OCI-M2 (cell line): Measurements from ENCODE around the gene ALOXE3.

Experiments used
- DNase-seq: peaks from one replicate; lab custom pipeline; 2025; ENCODE audit not compliant: unreplicated experiment; lab: John Stamatoyannopoulos, UW

ALOXE3 gene

DNA sequence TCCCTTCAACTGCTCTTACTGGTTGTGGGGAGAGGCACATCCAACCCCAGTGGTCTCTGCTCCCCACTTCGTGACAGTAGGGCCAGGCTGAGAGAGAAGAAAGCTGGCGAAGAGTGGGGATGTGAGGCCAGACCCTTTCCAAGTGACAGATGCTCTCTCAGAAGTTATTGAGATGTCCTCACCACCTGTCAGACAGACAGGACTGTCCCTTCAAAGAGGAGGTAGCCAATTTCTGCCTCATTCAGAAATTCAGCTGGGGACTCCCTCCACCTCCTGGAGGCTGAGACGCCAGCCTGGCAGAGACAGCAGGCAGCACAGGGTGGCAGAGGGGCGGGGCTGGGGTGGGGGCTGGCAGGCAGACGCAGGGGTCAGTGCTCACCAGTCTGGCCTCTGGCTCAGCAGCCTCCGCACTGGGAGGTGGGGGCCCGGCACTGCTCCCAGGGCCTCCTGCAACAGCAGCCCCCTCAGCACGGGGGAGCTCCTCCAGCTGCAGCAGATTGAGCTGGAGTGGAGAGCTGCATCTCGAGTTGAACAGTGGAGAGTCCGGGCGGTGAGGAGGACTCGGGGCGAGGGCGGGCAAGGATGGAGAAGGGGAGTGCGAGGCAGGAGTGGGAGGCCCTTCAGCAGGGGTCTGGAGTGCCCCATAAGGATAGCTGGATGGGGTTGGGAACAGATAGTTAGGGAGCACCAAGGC, 24.7 kb upstream of the ALOXE3 start:
- no peak for DNase-seq

DNA sequence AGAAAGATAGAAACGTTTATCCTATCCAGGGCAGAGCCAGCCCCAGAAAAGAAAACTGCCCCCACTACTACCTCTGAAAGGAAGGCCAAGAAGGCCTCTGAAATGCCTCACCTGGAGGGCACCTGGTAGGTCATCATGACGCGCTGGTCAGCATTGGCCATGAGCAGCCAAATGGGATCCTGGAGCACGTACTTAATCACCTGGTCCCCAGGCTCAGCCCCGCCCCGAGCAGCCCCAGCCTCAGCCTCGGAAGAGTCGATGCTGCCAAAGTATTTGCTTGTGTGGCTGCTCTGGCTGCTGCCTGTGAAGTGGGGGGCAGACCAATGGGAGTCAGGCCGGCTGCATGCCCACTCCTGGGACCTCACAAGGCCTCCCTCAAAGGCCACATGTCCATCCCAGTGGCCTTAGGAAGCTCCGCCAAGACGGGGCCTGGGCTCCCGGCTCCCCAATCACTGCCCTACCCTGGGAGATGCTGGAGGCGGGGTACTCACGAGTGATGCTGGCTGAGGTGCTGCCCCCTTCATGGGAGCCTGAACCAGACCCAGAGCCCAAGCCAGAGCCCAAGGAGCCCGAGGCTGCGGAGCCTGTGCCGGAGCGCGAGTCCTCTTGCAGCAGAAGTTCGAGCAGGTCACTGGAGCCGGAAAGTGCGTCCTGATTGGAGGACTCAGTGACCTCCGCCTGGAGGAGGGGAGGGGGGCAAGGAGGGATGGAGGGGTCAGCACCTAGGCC, 24.0 kb upstream of the ALOXE3 start:
- no peak for DNase-seq

DNA sequence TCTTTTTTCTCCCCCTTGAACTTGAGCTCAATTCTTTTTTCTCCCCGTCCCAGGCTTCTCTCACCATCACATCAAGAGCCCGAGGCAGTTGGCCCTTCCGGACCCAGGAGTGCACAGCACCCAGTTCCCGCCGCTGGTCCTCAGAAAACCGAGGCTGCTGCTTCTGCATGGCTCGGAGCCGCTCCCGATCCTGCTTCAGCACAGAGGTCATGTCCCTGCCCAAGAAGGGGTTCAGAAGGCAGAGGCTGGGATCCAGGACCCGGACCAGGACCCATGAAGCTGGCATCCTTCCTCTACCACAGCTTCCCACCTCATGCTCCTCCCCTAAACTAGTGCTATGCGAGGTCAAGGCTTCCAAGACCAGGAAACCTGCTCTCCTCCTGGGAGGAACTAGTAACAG, 23.4 kb upstream of the ALOXE3 start:
- DNase-seq, result no peak

DNA sequence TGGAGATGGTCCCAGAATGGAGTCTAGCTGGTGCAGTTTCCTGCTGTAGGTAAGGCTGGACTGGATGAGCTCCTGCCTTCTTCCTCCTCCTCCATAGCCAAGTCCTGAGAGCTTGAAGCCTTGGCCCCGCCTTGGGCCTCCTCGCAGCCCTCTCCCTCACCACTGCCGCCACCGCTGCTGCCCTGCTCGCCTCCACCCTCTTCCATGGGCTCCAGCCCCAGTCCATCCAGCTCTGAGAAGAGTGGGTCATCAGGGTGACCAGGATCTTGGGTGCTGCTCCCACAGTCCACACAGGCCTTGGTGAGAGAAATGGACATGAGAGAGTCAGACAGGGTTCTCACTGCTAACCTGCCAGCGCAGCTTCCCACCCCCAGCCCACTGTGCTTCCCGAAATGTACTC, 22.7 kb upstream of the ALOXE3 start:
- no peak for DNase-seq

DNA sequence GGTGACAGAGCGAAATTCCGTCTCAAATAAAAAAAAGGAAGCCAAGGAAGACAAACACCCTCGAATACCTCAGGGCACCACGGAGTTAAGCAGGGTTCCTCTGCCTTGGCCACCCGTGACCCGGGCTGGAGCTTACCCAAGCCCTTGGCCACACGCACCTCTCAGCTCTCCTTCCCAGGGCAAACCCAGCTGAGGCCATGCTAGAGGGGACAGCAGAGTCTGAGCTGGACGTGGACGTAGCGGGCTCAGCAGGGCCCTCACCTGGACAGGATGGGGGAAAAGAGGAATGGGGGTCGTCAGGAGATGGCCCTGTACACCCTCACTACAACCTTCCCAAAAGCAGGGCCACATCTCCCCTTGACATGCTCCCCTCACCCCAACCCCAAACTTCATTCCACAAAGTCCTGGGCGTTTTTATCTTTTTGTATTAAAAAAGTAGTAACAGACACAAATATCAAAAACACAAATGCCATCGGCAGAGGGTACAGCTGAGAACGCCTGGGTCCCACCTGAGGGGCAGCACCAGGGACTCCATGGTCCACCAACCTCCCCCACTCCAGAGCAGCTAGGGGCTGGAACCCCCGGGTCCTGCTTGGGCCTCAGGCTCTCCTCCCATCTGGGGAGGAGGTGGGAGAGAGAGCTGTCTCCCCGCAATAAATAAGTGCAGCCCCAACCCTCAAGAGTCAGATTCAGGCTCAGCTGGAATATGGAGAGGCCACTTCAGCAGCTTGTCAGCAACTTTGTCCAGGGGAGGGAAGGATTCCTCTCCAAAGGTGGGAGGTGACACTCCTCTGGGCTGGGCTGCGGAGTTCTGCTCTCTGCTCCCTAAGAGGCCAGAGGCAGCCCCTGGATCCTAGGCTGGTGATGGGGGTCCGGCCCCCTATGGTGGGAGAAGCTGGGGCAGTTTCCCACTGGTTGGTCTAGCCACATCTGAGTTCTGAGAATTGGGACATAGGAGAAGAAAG, 22.0 kb upstream of the ALOXE3 start:
- no peak for DNase-seq

DNA sequence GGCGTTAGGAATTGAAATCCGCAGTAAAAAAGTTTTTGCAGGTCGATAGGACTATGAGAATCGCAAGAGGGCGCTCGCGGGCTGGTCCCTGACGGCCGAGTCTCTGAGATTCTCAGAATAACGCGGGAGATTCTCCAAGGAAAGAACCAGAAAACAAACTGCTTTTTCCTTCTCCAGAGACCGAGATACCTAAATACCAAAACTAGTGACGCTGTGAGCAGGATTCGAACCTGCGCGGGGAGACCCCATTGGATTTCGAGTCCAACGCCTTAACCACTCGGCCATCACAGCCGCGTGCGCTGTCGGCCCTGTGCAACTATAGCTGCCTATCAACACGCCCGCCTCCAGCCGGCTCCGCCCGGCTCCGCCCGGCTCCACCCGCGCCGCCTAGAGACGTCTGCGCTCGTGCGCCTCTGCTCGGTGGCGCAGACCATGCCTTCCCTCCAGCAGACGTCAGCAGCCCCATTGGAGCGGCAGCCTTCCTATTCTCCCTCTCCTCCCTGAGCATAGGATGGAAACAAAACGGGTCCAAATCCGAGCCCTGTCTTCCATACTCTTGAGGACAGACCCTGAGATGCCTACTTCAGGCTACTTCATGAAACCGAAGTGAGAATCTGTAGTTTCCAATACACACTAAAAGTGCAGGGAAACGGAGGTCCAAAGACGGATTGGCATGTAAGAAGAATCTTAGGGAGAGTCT, 20.5 kb upstream of the ALOXE3 start:
- peak; percentile 97 for DNase-seq

DNA sequence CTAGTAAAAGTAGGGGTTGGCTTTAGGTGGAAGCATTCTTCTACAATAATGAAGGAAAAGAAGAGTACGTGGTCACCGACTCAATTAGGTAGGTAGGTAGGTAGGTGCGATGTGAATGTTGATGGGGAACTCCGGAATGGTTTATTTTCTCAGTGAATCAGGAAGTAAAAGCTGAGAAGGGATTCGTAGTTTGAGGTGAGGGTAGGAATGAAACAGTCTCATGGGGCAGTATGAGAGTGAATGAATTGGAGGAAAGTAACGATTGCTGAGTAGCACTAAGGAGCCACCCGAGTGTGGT, 20.0 kb upstream of the ALOXE3 start:
- DNase-seq, result no peak

DNA sequence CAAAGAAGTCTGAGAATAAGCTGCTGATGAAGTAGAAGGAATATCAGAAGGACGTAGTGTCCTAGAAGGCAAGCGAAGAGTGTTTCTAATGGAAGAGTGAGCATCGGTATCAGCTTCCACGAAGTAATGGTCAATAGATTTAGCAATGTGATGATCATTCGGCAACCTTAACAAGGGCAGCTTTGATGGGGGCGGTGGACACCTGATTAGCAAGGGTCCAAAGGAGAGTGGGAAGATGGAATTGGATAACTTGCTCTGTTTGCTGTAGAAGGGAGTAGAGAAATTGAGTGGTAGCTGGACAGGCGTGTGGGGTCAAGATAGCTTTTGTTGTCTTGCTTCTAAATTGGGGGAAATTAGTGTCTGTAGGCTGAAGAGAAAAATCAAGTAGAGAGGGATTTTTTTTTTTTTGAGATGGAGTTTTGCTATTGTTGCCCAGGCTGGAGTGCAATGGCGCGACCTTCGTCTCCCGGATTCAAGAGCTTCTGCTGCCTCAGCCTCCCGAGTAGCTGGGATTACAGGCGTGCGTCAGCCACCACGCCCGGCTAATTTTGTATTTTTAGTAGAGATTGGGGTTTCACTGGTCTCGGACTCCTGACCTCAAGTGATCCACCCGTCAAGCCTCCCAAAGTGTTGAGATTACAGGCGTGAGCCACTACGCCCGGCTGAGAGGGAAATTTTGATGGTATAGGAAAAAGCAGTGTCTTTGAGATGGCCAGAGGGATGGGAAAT, 19.5 kb upstream of the ALOXE3 start:
- no peak for DNase-seq

DNA sequence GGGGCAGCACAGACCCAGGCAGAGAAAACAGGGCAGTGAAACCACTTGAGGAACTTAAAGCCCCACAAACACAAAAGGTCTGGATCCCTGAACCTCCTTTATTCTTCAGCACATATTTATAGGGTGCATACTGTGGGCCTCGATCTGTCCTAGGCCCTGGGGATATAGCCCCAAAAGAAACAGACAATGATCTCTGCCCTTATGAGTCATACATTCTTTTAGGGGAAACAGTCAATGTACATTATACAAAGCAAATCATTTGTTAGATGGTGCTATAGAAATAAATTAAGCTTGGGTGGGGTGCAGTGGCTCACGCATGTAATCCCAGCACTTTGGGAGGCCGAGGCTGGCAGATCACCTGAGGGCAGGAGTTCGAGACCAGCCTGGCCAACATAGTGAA, 15.6 kb upstream of the ALOXE3 start:
- DNase-seq, result no peak

DNA sequence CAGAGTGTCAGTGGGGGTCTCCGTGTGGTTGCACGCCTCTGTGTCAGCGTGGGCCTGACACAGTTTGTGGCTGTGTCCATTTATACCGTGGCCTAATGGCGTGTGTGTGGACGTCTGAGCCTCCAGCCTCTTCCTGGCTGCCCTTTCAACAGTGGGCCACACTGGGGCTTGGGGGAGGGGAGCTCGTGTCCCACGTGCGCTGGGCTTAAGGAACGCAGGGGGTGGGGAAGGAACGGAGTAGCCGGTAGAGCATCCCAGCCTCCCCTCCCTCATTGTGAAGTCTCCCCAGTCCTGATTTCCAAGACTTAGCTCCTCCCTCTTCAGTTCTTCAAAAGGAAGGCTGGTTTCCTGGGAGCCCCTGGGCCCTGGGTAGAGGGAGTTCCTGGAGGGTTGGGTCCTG, 15.1 kb upstream of the ALOXE3 start:
- DNase-seq, result no peak

DNA sequence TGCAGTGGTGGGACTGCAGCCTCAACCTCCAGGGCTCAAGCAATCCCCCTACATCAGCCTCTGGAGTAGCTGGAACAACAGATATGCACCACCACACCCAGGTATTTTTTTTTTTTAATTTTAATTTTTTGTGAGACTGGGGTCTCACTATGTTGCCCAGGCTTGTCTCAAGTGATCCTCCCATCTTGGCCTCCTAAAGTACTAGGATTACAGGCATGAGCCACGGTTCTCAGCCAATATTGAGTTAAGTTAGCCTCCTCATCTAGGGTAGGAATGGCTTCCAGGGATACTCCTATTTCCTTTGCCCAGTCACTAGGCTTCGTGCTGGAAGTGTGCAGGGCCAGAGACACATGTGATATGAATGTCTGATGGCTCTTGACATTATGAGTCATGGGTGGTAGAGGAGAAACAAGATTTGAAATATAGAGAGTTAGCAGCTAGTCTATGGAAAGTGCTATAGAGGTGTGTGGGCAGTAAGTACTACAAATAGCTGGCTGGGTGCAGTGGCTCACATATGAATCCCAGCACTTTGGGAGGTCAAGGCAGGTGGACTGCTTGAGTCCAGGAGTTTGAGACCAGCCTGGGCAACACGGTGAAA, 13.6 kb upstream of the ALOXE3 start:
- DNase-seq, result no peak

DNA sequence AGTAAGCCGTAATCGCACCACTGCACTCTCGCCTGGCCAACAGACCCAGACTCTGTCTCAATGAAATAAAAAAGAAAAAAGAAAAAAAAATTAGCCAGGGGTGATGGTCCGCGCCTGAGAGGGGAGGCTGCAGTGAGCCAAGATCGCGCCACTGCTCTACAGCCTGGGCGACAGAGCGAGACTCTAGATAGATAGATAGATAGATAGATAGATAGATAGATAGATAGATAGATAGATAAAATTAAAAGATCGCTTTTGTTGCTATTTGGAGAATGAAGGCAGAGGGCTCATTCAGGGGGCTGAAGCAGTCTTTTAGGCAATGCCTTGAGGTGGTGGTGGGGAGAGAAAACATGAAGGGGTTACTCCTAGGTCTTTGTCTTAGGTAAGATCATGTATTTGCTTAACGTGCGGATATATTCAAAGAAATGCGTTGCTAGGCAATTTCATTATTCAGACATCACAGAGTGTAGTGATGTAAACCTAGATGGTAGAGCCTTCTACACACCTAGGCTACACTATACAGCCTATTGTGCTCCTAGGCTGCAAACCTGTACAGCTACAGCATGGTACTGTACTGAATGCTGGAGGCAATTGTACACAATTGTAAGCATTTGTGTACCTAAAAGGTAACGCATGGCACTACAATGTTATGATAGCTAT, 9.9 kb upstream of the ALOXE3 start:
- no peak for DNase-seq

DNA sequence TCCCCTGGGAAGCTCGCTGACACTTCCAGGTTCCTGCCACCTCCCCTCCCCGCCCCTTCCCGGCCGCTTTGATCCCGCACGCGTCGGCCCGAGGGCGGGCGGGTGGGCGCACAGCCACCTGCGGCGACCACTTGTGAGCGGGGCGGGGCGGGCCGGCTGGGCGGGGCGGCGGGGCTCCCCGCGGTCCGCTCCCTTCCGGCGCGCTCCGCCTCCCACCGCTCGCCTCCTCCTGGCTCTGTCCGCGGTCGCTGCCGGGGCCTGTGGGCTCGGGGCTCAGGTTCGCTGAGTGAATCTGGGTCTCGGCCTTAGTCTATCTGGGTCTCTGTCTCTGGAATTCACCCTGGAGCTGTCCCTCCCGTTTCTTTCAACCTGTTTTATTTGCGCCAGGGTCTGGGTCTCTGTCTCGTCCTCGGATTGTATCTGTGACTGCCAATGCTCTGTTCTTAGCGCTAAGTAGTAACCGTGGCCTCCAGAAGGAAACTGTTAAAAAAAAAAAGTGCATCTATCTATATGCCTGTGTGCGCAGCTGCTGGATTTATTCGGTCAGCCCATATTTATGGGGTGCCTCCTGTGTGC, 8.3 kb upstream of the ALOXE3 start:
- no peak for DNase-seq

DNA sequence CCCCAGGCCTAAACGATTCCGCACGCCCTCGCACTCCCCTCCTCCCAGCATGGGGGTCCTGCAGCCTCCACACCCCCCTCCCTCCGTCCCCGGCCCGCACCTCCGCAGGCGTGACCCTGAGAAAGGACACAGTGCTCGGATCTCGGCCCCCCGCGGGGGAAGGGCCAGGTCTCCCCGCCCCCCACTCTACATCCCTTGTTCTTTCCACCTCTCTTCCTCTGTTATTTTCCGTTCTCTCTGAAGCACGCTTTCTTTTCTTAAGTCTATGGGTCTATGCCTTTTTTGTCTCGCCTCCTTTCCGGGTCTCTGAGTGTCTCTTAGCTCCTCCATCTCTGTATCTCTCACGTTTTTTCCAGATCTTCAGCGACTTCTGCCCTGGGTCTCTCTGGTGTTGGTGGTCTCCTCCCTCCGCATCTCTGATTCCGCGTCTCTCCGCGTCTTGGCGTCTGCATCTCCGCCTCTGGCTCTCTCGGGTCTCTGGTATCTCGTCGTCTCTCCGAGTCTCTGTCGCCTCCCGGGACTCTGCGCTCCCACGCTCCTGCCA, 7.7 kb upstream of the ALOXE3 start:
- DNase-seq, result no peak

DNA sequence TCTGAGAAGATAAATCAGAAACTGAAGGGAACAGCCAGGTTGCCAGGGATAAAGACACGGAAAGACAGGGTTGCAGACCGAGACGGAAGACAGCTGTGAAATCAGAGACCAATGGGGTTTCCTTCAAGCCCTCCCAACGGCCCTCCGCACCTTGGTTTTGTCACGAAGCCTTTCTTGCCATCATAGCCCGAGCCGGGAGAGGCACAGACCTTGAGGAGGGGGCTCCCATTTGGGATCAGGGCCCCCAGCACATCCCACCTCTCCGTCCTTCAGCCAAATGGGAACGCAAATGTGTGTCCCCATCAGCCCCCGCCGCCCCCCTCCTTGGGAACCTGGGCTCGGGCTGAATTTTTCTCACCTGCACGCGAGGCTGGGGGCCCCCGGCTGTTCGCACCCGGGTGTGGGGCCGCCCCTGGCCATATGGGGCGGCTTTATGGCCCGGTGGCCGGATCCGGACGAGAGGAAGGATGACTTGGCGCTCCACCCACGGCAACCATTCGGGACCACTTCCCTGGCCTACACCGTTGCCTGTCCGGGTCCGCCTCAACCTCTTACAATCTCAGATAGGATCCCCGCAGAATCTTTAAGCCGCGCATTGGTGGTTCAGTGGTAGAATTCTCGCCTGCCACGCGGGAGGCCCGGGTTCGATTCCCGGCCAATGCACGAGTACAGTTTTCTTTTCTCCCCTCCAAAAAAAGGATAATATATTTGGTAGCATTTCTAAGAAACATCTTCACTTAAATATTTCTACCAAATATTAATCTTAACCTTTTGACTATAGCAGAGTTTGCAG, 7.0 kb upstream of the ALOXE3 start:
- DNase-seq, result peak; percentile 47

DNA sequence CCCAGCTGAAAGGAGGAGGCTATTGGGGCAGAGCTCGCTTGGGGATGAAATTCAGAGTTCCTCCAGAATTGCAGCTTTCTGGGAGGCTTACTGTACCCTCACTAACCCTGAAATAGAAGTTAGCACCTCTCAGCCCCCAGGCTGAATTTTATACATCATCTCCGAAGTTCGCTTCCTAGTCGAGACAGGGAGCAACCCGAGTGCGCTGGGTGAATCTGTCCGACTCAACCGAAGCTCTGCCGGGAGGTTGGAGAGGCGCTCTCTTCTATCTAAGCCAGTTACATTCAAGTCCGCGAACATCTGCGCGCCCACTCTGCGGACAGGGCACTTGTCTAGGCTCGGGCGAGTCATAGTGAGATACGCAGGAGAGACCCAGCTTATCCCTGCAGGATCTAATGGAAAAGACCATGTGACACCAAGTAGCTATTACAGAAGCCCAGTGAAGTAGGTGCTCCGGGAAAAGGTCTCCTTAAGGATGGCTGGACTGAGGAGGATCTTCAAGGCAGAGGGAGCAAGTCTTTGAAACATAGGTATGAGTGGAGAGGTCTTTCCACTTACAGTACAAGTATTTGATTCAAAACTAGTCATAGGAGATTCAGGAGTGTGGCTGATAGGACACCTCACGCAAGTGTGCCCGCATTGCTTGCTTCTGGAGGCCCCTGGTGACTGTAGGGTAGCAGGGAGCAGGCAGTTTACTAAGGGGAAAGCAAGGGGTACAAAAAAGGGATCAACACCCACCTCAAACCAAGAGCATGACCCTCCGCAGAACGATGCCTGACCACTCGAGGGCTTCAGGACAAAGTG, 6.2 kb upstream of the ALOXE3 start:
- no peak for DNase-seq

DNA sequence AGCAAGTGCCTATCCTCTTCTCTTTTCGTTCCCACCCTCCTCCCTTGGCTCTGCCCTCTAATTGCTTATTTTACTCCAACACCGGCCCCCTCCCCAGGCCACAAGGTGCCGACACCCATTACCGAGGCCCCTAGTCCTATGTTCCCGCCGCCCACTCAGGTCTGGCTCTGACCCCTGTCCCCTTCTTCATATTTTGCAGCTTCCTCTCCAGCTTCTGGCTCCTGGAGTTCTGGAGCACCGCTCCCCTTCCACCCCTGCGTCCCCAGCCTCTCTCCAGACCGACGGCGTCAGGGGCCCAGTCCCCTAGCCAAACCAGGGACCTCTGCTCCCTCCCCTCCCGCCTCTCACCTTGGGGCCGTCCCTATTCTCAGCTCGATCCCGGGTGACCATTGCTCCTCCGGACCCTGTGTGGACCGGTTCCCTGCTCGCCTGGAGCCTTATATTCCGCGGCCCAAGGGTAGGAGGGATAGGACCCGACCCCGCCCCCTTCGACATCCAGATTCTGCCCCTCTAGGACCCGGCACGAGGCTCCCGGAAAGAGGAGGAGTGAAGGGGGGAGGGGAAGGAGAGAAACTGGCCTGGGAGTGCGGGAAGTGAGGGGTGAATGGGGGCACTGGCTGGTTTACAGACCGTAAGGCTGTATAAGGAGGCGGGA, 5.5 kb upstream of the ALOXE3 start, which contains the start of gene HES7:
TSS of gene HES7 (minus strand) at position 412 of the 655 bp plus-strand sequence. CDS start at position 390, 22 bp downstream.
- DNase-seq, result no peak
